Measurements from ENCODE around the gene UQCC3.
A peak's percentile ranks its signal among the peaks of the same experiment; 100 is the strongest.
"Not testable (repeated sequence)": the region's sequence is repeated elsewhere in the genome, so short reads cannot be mapped to it uniquely, and the experiment has no call there.

UQCC3 gene

GRCh38 chr11:62665599-62666258 is 5.7 kb upstream of the UQCC3 start:
- no peak for DNase-seq (ENCODE audit: low spot score)

DNA sequence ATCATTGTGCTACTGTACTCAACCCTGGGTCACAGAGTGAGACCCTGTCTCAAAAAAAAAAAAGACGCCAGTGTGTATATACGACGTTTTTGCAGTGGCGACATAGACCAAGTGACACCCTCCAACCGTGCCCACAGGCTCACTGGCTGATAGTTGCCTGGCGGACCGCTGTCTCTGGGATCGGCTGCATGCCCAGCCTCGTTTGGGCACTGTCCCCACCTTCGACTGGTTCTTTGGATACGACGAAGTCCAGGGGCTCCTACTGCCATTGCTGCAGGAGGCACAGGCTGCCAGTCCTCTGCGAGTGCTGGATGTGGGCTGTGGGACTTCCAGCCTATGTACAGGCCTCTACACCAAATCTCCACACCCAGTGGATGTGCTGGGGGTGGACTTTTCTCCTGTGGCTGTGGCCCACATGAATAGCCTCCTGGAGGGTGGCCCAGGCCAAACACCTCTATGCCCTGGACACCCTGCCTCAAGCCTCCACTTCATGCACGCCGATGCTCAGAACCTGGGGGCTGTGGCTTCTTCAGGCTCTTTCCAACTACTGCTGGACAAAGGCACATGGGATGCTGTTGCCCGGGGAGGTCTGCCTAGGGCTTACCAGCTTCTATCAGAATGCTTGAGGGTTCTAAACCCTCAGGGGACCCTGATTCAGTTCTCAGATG is 5.1 kb upstream of the UQCC3 start:
- no peak for DNase-seq (ENCODE audit: low spot score)

DNA sequence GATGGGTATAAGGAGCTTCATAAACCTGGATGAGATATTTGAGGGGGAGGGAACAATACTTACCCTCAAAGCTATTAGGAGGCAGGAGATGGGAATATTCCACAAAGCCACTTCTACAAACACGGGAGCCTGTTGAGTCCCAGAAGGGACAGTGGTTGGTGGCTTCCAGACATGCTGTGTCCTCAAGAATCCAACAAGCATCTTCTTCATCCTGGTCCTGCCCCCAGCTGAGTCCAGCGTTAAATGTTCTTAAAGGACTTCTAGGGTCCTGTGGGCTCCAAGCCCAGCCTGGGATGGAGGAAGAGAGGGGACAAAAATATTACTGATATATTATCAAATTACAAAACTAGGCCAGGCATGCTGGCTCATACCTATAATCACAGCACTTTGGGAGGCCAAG is 4.0 kb upstream of the UQCC3 start:
- DNase-seq (ENCODE audit: low spot score), result no peak

DNA sequence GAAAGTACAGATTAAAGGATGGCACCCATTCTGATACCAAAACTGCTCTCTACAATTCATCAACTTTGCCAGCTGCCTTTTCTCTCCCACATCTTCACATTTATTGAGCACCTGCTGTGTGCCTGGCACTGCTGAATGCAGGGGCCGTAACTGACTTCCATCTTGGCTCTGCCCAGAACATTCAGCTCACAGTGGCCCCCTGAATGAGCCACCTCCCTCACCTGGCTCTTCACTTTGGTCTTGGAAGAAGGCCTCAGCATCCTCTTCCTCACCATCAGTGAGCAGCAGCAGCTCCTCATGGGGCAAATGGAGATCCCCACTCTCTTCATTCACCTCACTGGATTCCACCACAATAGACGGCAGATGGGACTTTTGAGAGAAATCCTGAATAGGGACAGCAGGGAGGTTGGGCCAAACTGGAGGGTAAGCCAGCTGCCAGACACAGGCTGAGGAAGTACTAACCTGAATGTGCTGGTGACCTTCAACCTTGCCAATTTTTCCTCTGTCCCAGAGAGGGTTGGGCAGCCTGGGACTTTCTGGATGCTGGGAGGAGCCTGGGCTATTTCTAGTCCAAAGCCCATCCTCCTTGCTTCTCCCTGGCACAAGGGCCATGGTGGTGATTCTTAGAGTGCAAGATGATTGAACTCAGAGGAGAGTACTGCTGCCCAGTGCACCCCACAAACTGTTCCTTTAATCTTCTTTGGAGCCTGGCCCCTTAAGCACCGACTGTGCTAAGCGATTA is 1.9 kb upstream of the UQCC3 start:
- no peak for DNase-seq (ENCODE audit: low spot score)

- no peak for DNase-seq (ENCODE audit: low spot score)
These were observed 251 bp upstream of the UQCC3 start for GRCh38 chr11:62671236-62671607.

DNA sequence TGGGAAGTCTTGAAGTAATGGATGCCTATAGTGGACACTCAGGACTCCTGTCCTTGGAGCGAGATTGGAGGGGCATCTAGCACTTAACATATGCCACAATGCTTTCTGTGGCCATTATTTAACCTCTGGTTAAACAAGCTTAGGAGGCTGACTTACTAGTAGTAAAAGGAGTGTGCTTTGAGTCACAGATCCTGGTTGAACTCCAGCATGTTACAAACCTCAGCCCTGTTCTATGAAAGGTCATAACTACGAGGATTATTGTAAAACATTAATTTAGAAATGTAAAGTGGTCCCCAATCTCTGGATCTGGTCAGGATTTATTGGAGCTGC is 1.7 kb downstream of the UQCC3 start:
- DNase-seq (ENCODE audit: low spot score), result no peak

- DNase-seq (ENCODE audit: low spot score), result not testable (repeated sequence)
These were observed 3.9 kb downstream of the UQCC3 start for GRCh38 chr11:62675415-62675814.

DNA sequence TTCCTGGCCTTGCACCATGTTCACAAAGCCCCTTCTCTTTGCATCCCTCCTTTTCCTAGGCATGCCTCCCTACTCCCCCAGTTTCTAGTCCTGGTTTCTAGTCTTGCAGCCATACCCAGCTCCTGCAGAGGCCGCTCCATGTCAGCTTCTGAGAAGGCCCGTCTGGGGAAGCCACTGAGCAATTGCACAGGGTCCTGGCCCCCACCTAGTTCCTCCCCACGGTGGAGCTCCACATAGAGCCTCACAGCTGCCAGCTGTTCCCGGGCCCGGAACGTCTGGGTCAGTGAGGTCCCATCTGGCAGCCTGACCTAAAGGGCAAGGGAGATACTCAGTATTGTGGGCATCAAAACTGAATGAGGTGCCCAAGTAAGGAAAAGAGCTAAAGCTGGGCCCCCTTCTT is 5.2 kb downstream of the UQCC3 start:
- no peak for DNase-seq (ENCODE audit: low spot score)

DNA sequence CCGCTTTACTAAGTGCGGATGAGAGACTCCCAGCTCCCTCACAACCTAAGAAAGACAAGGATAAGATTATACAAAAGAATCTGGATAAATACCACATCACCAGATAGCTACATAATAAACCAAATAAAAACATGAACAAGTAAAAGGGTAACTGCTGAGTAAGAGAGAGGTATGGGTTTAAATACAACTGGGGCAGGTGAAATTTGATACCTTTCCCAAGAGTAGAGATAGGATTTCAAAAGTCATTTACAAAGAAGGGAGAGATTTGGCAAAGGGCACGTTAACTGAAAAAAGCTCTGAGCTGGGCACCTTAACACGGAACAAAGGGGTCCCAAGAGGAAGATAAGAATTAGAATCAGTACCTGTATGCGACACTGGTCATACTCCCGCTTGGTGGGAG is 5.7 kb downstream of the UQCC3 start:
- no peak for DNase-seq (ENCODE audit: low spot score)

GRCh38 chr11:62677714-62678113 is 6.2 kb downstream of the UQCC3 start:
- no peak for DNase-seq (ENCODE audit: low spot score)

GRCh38 chr11:62678433-62678769 is 6.9 kb downstream of the UQCC3 start:
- DNase-seq (ENCODE audit: low spot score), result no peak

GRCh38 chr11:62678770-62679696 is 7.6 kb downstream of the UQCC3 start, which contains the start of gene UBXN1:
UBXN1 (minus strand) TSS chr11:62679073; CDS start chr11:62678923, 150 bp downstream.
- DNase-seq (ENCODE audit: low spot score), result peak; percentile 90

GRCh38 chr11:62680825-62681240 is 9.4 kb downstream of the UQCC3 start:
- no peak for DNase-seq (ENCODE audit: low spot score)

- DNase-seq (ENCODE audit: low spot score), result no peak
These were observed 11.0 kb downstream of the UQCC3 start for GRCh38 chr11:62682518-62682917.

DNA sequence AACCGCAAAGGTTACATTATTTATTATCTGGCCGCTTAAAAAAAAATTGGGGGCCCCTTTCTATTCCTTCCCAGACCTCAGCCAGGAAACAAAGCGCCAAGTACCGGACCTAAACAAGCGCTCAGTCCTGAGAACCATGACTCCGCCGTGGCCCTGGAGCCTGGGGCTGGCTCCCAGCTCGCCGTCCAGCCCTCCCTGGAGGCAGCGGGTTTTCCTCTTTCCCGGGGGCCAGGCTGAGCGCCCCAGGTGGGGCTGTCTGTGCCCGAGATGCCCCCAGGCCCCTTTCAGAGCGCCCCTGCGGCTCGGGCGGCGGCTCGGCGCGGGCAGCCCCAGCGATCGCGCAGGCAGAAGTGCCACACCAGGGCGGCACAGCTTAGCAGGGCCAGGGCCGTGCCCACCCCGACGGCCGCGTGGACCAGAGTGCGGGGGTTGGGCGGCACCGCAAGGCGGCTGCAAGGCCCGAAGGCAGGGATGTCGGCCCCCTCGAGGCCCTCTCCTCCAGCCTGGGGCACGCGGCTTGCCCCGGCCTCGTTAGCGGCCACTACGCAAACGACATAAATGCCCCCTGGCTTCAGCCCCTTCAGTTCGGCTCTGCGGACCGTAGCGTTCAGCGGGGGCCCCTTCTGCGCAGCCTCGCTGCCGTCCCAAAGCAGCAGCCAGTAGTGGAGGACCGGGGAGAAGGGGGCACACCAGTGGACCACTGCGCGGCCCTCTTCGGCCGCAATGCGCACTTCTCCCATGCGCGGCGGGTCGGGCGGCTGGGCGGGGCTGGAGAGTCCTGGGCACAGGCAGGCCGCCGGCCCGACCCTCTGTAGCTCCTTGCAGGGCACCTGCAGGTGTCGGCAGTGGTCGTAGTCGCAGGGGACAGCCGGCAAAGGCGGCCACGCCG is 16.3 kb downstream of the UQCC3 start:
- DNase-seq (ENCODE audit: low spot score), result no peak

- DNase-seq (ENCODE audit: low spot score), result no peak
These were observed 17.0 kb downstream of the UQCC3 start for GRCh38 chr11:62688491-62688890.

- DNase-seq (ENCODE audit: low spot score), result no peak
These were observed 18.1 kb downstream of the UQCC3 start, which contains the start of gene LRRN4CL for GRCh38 chr11:62689421-62690183. LRRN4CL (minus strand) TSS chr11:62689530; CDS start chr11:62688508, 1,022 bp downstream.

DNA sequence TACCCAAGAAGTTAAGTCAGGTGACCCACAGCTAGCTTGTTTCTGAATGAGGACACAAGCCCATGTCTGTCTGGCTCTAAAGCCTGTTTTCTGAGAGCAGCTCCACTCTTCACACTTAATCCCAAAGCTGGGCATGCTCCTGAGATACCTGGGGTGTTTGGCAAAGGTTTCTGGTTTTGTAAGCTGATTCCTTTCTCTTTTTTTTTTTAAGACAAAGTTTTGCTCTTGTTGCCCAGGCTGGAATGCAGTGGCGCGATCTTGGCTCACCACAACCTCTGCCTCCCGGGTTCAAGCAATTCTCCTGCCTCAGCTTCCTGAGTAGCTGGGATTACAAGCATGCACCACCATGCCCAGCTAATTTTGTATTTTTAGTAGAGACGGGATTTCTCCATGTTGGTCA is 22.2 kb downstream of the UQCC3 start:
- DNase-seq (ENCODE audit: low spot score), result not testable (repeated sequence)

DNA sequence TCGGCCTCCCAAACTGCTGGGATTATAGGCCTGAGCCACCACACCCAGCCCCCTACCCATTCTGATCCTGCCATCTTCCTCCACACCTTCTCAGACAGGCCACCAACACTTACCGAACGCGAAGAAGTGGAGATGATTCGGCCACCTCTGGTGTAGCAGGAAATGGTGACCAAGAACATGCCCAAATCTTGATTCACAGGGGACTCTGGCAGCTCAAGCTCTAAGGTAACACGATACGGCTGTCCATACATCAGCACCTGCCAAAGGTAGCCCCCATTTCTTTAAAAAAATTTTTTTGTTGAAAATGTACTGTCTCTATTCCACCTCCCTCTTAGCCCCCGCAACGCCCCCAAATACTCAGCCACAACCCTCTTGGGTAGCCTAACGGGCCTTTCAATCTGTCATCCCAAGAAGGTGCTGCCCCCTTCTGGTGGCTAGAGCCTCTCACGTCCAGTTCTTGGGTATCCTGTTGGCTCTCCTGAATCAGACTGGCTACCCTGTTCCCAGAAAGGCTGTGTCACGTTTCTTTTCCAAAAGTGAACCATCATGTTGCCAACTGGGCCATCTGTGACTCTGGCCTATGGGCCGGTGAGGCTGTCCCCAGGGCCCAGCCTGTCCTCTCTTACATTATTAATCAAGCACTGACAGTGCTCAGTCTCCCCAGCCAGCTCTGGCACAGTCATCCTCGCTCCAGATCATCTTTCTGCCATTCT is 23.1 kb downstream of the UQCC3 start:
- DNase-seq (ENCODE audit: low spot score), result peak; percentile 81

GRCh38 chr11:62702246-62702645 is 30.8 kb downstream of the UQCC3 start:
- DNase-seq (ENCODE audit: low spot score), result no peak
